WI38 (cell line): ENCODE data around the gene CD248.

ENCODE experiments used
- H3K4me3 ChIP-seq: 2 replicates; pipeline ENCODE4 v1.5.1; 2011; ENCODE audit warnings: low read depth, mild to moderate bottlenecking, control low read depth, low read length
- CTCF ChIP-seq: IDR thresholded peaks from 2 replicates; pipeline ENCODE4 v1.5.1; 2012; ENCODE audit warnings: low read depth, mild to moderate bottlenecking, control low read depth, low read length

CD248 gene

GRCh38 chr11:66316849-66317251, at the start of gene CD248:
Gene CD248 (minus strand): TSS chr11:66317044. CDS start chr11:66317027, 17 bp downstream.
- no peak for TF ChIP-seq CTCF
- H3K4me3 ChIP-seq = peak within 1 kb of the TSS; percentile 58

- H3K4me3 ChIP-seq = no peak overlapping the region
- TF ChIP-seq CTCF = no peak
Observed at GRCh38 chr11:66365711-66366619, 49.1 kb upstream of the CD248 start.

- TF ChIP-seq CTCF = no peak
- no peak overlapping the region for H3K4me3 ChIP-seq
Observed at GRCh38 chr11:66365166-66365565, 48.3 kb upstream of the CD248 start.

- H3K4me3 ChIP-seq = no peak overlapping the region
- TF ChIP-seq CTCF = peak; percentile 76
Observed at GRCh38 chr11:66363805-66364535, 47.1 kb upstream of the CD248 start.

- TF ChIP-seq CTCF = no peak
- no peak overlapping the region for H3K4me3 ChIP-seq
Observed at GRCh38 chr11:66363187-66363601, 46.4 kb upstream of the CD248 start.

GRCh38 chr11:66362481-66363147, 45.8 kb upstream of the CD248 start:
- no peak overlapping the region for H3K4me3 ChIP-seq
- TF ChIP-seq CTCF = no peak
